A172 (cell line): ENCODE measurements around the gene TREML4. TPM values are rescaled to one million over a fixed set of nuclear protein-coding genes. Genes with fewer than 3 reads are reported as not detected.

Experiments used
- DNase-seq: peaks from one replicate; pipeline ENCODE4 v3.0.0-alpha.2; 2015; ENCODE audit warnings: low spot score
- total RNA-seq: library from RNA; depleted of rRNA; stranded (reverse); fragments of >200 nt; shearing (Covaris generic); gene quantifications from 2 replicates; pipeline ENCODE4 v1.2.3, GENCODE V29; 2014

TREML4 gene
- total RNA-seq, 1 experiment from 2014 or later, result not detected

- DNase-seq, result no peak
Observed at GRCh38 chr6:41252401-41253169, 24.4 kb downstream of the TREML4 start.

DNA sequence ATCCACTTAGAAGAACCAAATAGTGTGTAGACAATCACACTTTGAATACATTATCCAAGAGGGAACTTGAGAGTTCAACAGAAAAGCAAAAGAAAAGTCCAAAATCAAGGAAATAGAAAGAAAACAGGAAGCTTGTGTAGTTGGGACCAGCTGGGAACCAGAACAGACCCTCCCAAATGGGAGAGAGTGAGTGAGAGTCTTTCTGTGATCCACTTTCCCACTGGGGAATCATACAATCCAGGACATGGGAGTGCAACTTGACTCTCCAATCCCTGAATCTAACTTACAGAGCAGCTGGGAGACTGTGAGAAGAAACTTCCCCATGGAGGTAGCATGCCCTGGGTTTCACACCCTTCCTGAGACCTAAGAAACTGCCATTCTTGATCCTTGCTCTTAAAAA is 27.0 kb downstream of the TREML4 start:
- DNase-seq, result no peak

GRCh38 chr6:41255638-41256246 is 27.6 kb downstream of the TREML4 start:
- no peak for DNase-seq

GRCh38 chr6:41256383-41256782 is 28.2 kb downstream of the TREML4 start:
- DNase-seq, result no peak

DNA sequence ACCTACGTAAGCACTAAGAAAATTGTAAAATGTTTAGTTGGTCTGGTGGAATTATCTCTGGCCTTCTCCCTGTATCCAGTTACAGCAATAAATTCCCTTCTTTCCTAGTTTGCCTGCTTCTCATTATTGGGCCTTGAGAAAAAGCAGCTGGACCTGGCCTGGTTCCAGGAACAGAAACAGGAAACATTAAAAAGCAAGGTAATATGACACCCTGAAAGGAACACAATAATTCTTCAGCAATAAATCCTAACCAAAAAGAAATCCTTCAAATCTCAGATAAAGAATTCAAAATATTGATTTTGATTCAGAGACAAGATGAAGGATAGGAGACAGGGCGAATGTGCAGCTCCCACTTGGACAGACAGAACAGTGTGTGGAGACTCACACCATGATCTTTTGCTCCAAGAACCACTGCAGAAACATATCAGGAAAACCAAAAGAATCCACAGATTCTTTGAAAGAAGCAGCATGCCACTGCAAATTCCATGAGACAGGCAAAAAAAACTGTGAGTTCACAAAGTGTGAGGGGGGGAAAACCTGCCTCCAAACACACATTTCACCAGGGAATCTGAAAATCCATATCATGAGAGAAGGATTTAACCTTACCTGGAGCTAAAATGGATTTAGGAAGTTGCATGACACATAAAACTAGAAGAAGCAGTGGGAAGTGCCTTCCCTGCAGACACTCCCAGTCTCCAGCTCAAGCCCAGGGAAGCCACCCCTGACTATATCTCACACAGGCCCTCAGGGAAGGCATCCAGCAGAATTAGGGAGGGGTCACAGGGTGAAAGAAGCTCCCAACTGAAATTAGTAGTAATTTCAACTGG is 29.4 kb downstream of the TREML4 start:
- DNase-seq, result peak; percentile 17

DNA sequence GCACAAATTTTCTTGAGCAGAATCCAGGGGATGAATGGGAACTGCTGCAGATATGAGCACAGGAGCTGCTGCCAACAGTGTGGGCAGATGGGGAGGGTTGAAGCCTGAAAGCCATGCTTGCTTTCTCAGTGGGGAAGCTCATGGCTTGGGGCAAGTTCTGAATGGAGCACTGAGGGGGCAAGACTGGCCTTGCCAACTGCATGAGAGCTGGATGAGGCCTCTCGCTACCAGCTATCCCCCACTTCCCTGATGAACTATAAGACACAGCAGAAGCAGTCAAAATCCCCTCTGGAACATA is 30.0 kb downstream of the TREML4 start:
- DNase-seq, result no peak

DNA sequence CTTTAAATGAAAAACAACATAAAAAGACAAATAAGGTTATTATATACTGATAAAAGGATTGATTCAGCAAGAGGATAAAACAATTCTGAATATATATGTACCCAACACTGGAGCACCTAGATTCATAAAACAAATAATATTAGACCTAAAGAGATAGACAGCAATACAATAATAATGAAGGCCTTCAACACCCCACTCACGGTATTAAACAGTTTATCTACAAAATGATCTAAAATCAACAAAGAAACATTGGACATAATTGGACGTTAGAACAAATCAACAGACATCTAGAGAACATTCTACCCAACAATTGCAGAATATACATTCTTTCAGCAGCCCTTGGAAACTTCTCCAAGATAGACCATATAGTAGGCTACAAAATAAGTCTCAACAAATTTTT is 34.3 kb downstream of the TREML4 start:
- DNase-seq, result no peak

DNA sequence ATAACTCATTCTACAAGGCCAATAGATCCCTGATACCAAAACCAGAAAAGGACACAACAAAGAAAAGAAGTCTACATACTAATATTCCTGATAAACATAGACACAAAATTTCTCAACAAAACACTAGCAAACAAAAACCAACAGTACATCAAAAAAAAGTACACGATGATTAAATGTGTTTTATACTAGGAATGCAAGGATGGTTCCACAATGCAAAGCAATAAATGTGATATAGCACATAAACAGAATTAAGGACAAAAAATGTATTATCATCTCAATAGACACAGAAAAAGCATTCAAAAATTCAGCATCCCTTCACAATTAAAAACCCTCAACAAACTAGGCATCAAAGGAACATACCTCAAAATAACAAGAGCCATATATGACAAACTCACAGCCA is 35.1 kb downstream of the TREML4 start:
- no peak for DNase-seq

GRCh38 chr6:41266541-41266940 is 38.4 kb downstream of the TREML4 start:
- DNase-seq, result no peak

DNA sequence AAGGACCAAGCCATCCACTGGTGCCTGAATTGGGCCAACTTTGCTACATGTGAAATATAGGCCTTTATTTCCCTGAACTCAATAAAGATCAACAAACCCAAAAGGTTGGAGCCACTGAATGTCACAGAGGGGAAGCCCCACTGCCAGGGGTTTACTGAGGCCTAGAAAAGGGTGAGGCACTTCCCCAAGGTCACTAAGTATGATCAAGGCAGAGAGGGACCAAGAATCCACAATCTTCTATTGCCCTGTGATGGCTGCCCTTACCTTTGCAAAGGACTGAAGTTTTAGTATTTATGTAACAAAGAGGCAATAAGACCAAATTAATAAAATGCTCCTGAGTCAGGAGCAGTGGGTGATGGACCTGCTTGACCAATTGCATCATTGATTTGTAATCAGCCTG is 40.3 kb downstream of the TREML4 start:
- DNase-seq, result no peak

- DNase-seq, result no peak
Observed at GRCh38 chr6:41269166-41269565, 41.0 kb downstream of the TREML4 start.

- DNase-seq, result no peak
Observed at GRCh38 chr6:41269716-41270115, 41.6 kb downstream of the TREML4 start.

- no peak for DNase-seq
Observed at GRCh38 chr6:41271901-41272395, 43.8 kb downstream of the TREML4 start.

DNA sequence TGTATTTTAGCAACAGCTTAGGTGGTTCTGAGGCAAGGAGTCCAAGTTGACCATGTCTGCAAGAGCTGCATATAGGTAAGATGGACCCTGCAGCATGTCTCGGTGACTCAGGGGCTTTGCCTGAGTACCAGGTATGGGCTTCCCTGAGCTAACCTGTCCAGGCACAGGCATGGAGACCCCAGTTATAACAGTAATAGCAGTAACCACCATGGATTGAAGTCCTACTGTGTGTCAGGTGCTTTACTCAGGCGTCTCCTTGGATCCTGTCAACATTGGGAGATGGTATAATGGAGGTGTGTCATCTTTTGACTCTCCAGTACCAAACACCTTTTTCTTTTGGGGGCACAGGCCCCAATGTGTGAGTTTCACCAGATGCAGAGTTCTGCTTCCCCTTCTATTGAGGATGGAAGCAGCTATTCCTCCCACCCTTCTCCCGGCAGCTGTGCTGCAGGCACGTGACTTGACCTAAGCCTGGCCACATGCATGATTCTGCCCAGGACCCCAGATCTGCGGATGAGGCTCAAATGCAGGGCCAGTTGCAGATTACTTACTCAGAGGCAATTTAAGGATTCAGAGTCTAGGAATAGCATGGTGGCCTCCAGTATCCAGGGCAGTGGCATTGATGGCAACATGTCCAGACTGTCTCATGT is 44.6 kb downstream of the TREML4 start:
- no peak for DNase-seq

DNA sequence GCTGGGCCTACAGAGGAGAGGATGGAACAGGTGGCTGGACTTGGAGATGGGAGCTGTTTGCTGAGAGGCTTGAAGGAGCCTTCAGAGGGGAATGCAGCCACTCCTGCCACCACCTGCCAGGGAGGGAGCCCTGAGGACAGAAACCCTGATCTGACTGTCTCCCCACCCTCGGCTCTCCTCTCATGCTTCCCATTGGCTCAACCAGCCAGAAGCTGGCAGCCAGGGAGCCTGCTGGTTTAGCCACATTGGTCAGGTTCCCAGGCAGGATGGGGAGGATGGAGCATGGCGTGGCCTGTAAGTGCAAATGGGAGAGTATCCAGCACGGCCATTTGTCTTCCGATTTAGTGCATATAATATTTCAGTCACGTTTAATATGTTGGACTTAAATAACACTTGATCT is 45.6 kb downstream of the TREML4 start:
- no peak for DNase-seq

DNA sequence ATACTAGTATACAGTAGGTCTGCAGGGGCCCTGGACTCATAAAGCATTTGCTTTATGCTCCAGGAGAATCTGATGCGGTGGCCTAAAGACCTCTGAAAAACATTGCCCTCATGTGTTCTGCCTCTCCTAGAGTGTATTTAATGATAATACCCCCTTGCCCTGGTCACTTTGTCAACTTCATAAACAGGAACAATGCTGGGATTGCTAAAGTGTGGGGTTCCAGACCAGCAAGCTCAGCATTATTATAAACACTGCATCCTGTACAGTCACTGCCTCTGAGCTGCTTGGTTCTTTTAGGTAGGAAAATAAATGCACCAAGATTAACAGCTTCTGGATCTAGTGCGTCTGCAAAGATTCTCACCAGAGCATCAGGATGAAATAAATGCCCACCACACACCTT is 46.1 kb downstream of the TREML4 start:
- DNase-seq, result no peak

- no peak for DNase-seq
Observed at GRCh38 chr6:41275489-41275888, 47.3 kb downstream of the TREML4 start.

DNA sequence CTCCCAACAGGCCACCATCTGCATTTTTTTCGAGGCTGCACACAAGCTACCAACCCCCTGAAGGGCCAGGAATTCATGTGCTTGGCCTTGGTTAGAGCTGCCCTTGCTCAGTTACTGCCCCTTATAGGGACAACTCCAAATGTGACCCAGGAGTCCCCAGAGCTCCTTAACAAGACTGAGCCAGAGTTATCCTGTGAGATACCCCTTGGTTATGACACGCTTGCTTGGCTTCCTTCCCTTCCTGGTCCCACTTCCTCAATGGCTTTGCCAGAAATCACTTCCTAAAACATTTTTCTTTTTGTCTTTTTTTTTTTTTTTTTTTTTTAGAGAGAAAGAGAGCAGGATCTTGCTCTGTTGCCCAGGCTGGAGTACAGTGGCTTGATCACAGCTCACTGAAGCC is 49.5 kb downstream of the TREML4 start:
- DNase-seq, result no peak

- peak; percentile 45 for DNase-seq
Observed at GRCh38 chr6:41278699-41279405, 50.7 kb downstream of the TREML4 start.

DNA sequence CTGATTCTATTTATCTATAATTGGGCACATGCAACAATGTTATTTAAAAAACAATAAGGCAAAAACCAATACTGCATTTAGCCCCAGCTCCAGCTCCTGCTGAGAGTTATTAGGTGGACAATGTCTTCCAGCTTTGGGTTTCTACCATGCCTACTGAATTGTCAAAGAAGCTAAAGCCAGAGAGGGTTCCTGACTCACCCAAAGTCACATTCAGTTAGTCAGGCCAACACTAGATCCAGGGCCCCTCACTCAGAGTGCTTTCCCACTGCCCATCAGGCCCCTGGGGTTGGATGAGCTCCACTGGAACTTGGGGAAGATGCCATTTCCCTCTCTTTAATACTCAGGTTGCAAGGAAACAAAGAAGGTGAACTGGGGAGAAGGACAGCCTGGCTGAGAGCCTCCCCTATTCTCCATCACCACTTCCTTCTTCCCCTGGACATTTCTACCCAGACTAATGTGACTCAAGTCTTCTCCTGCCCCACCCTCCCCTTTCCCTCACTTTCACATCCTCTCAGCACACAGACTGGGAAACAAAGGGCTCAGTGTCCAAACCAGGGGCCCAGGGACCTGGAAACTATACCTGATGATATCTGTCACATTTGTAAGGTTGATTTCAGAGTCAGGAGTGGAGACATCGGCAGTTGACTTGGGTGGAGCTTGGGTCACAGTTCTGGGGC is 52.4 kb downstream of the TREML4 start:
- DNase-seq, result no peak

DNA sequence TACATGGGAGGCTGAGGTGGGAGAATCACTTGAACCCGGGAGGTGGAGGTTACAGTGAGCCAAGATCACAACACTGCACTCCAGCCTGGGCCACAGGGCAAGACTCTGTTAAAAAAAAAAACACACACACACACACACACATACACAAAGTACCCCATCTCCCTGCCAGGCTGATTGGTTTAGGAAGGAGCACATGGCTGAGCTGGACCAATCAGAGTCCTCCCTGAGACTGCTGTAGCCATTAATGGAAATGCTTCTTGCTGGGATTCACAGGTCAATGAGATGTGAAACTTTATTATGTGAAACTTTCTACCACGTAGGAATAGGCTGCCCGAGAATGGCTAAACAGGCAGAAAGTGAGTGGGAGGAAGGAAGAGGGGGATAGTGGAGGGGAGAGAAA is 55.5 kb downstream of the TREML4 start:
- DNase-seq, result no peak
